Fibroblast of pulmonary artery (primary cell): ENCODE measurements around the gene TNK1.

Source experiments
- DNase-seq: peaks from one replicate; pipeline ENCODE4 v3.0.0-alpha.2; 2010; ENCODE audit warnings: low read depth
- H3K4me3 ChIP-seq: replicated peaks from 2 replicates; pipeline ENCODE4 v1.5.1; 2011; ENCODE audit warnings: low read depth, mild to moderate bottlenecking, control low read depth, low read length, moderate library complexity
- CTCF ChIP-seq: IDR thresholded peaks from 2 replicates; pipeline ENCODE4 v1.5.1; 2011; ENCODE audit warnings: mild to moderate bottlenecking, control low read depth, low read length, inconsistent platforms; ENCODE audit errors: missing control alignments

Gene TNK1

GRCh38 chr17:7419819-7420610, 39.1 kb downstream of the TNK1 start, which contains the start of gene SPEM1:
TSS of gene SPEM1 (plus strand) at chr17:7420324. CDS start at chr17:7420385, 61 bp downstream.
- TF ChIP-seq CTCF = no peak
- H3K4me3 ChIP-seq = no peak within 1 kb of the TSS
- DNase-seq = no peak

GRCh38 chr17:7421186-7421585, 40.3 kb downstream of the TNK1 start:
- H3K4me3 ChIP-seq = no peak overlapping the region
- TF ChIP-seq CTCF = no peak
- DNase-seq = no peak

- H3K4me3 ChIP-seq = no peak overlapping the region
- DNase-seq = no peak
- no peak for TF ChIP-seq CTCF
These were observed 42.8 kb downstream of the TNK1 start for GRCh38 chr17:7423679-7424078.

- H3K4me3 ChIP-seq = no peak within 1 kb of the TSS
- DNase-seq = no peak
- TF ChIP-seq CTCF = no peak
These were observed 44.4 kb downstream of the TNK1 start, which contains the start of gene SPEM2 for GRCh38 chr17:7425316-7425715. TSS of gene SPEM2 (plus strand) at chr17:7425616. CDS start at chr17:7425689, 73 bp downstream.

GRCh38 chr17:7425756-7426155, 44.9 kb downstream of the TNK1 start:
- TF ChIP-seq CTCF = no peak
- no peak for DNase-seq
- no peak overlapping the region for H3K4me3 ChIP-seq

- DNase-seq = no peak
- no peak overlapping the region for H3K4me3 ChIP-seq
These were observed 45.4 kb downstream of the TNK1 start for GRCh38 chr17:7426203-7426863.

More at GRCh38 chr17:7426203-7426863, 45.4 kb downstream of the TNK1 start:
- TF ChIP-seq CTCF = no peak
